GM12801 (cell line): ENCODE data around the gene NRIP3.

Source experiments
- TF ChIP-seq, protein P1 (sequence below): IDR thresholded peaks from one replicate; pipeline ENCODE4 v1.5.1; 2011; ENCODE audit warnings: control low read depth; ENCODE audit not compliant: insufficient read length; ENCODE audit errors: extremely low read depth

Gene NRIP3

DNA sequence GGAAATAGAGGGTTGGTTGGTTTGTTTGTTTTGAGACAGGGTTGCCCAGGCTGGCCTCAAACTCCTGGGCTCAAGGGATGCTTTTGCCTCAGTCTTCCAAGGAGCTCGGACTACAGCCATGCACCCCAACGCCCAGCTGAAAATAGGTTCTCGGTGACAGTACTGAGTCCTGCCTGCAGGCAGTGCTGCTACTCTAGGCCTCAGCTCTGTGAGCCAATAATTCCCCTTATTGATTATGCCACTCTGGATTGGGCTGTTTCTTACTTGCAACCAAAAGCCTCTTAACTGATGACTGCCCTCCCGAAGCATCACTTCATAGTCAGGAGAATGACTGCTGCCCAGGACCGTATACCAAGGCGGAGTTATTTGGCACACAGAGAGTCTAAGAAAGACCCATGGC is 69.9 kb downstream of the NRIP3 start:
- TF ChIP-seq, protein P1, sequence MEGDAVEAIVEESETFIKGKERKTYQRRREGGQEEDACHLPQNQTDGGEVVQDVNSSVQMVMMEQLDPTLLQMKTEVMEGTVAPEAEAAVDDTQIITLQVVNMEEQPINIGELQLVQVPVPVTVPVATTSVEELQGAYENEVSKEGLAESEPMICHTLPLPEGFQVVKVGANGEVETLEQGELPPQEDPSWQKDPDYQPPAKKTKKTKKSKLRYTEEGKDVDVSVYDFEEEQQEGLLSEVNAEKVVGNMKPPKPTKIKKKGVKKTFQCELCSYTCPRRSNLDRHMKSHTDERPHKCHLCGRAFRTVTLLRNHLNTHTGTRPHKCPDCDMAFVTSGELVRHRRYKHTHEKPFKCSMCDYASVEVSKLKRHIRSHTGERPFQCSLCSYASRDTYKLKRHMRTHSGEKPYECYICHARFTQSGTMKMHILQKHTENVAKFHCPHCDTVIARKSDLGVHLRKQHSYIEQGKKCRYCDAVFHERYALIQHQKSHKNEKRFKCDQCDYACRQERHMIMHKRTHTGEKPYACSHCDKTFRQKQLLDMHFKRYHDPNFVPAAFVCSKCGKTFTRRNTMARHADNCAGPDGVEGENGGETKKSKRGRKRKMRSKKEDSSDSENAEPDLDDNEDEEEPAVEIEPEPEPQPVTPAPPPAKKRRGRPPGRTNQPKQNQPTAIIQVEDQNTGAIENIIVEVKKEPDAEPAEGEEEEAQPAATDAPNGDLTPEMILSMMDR, result no peak

DNA sequence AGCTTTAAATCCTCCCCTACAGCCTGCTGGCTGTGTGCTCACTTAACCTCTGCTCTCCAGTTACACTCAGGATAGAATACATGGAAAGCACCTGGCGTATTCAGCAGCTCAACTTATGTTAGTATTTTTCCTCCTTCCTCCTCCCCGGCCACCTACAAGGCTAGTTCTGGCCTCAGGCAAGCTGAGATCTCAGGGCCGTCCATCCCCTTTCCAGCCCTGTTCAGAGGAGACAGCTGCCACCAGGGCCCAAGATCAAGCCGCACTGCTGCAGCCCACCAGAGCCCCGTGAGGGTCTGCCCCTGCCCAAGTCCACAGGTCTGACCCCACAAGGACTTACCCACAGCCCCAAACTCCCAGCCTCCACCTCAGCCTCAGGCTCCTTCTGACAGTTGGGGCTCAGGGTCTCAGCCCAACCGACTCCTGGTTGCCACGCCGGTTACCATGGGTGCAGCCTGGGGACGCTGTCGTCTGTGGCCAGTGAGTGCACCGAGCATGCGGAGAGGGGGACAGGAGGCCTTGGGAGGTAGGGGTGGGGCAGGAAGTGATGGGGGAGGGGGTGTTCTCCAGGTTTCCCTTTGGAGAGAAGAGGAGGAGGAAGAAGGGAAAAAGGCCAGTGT is 71.1 kb downstream of the NRIP3 start, which contains the start of gene C11orf16:
TSS of gene C11orf16 (minus strand) at position 384 of the 617 bp plus-strand sequence. CDS start 639 bp downstream, outside the sequence.
- TF ChIP-seq, protein P1, result no peak
